GM11168 (cell line): ENCODE results near the gene CHRNB1.
"Not testable (repeated sequence)": the region's sequence is repeated elsewhere in the genome, so short reads cannot be mapped to it uniquely, and the experiment has no call there.

Source experiments
- in situ Hi-C: fragments of 300-500 bp; cut with MboI; formaldehyde crosslinking; loops from one replicate; pipeline ENCODE4 v1.12.0; 2022; ENCODE audit warnings: low sequenced_read_pairs; ENCODE audit not compliant: unreplicated experiment

The CHRNB1 gene

GRCh38 chr17:7464081-7464480 is 19.2 kb downstream of the CHRNB1 start:
- in situ Hi-C loops = no loop called here

- in situ Hi-C loops = no loop called here
These were observed 20.9 kb downstream of the CHRNB1 start for GRCh38 chr17:7465597-7466275.

GRCh38 chr17:7466318-7466638 is 21.4 kb downstream of the CHRNB1 start:
- in situ Hi-C loops = no loop called here

- in situ Hi-C loops = no loop called here
These were observed 21.9 kb downstream of the CHRNB1 start for GRCh38 chr17:7466639-7467341.

GRCh38 chr17:7467498-7467897 is 22.6 kb downstream of the CHRNB1 start:
- in situ Hi-C loops = no loop called here

- in situ Hi-C loops = no loop called here
These were observed 23.4 kb downstream of the CHRNB1 start for GRCh38 chr17:7468290-7468689.

- in situ Hi-C loops = no loop called here
These were observed 24.0 kb downstream of the CHRNB1 start for GRCh38 chr17:7468804-7469389.

GRCh38 chr17:7469843-7470242 is 25.0 kb downstream of the CHRNB1 start:
- in situ Hi-C loops = not testable (repeated sequence)

- in situ Hi-C loops = not testable (repeated sequence)
These were observed 25.7 kb downstream of the CHRNB1 start for GRCh38 chr17:7470457-7470973.

- in situ Hi-C loops = no loop called here
These were observed 26.9 kb downstream of the CHRNB1 start for GRCh38 chr17:7471729-7472128.

GRCh38 chr17:7474767-7475166 is 29.9 kb downstream of the CHRNB1 start:
- in situ Hi-C loops = not testable (repeated sequence)

- in situ Hi-C loops = no loop called here
These were observed 31.0 kb downstream of the CHRNB1 start for GRCh38 chr17:7475764-7476422.

GRCh38 chr17:7476494-7476893 is 31.6 kb downstream of the CHRNB1 start:
- in situ Hi-C loops = no loop called here

GRCh38 chr17:7476951-7477350 is 32.1 kb downstream of the CHRNB1 start:
- in situ Hi-C loops = no loop called here

GRCh38 chr17:7477392-7478275 is 32.8 kb downstream of the CHRNB1 start:
- in situ Hi-C loops = no loop called here

GRCh38 chr17:7478276-7479212 is 33.7 kb downstream of the CHRNB1 start:
- in situ Hi-C loops = no loop called here

- in situ Hi-C loops = no loop called here
These were observed 34.6 kb downstream of the CHRNB1 start, which contains the start of gene ZBTB4 for GRCh38 chr17:7479213-7480088. ZBTB4 (minus strand) TSS chr17:7479631; CDS start chr17:7466801, 12,830 bp downstream.

- in situ Hi-C loops = no loop called here
These were observed 35.2 kb downstream of the CHRNB1 start for GRCh38 chr17:7480089-7480384.
